GM23338 (cell line): ENCODE measurements around the gene CASP7. TPM values are rescaled to one million over a fixed set of nuclear protein-coding genes. Genes with fewer than 3 reads are reported as not detected.

Experiments
- ATAC-seq: fragments of 200-7000 bp; cut with Tn5 transposase; 3 replicates; pipeline ENCODE4 v1.9.1; 2020
- DNase-seq: peaks from one replicate; pipeline ENCODE4 v3.0.0-alpha.2; 2015; ENCODE audit warnings: low spot score
- H2AFZ ChIP-seq: fragments of 200-600 bp; sonication (generic); 2 replicates; pipeline ENCODE4 v1.8.0; 2016; ENCODE audit warnings: antibody characterized with exemption, mild to moderate bottlenecking, moderate library complexity
- H3F3A ChIP-seq: fragments of 200-600 bp; sonication (generic); replicated peaks from 2 replicates; pipeline ENCODE4 v1.8.0; 2017; ENCODE audit warnings: antibody characterized with exemption, mixed run types, low read depth
- H3K27ac ChIP-seq: fragments of 200-600 bp; sonication (generic); 2 replicates; pipeline ENCODE4 v1.6.1; 2016; ENCODE audit warnings: low read depth
- H3K27me3 ChIP-seq: fragments of 200-600 bp; sonication (generic); 2 replicates; pipeline ENCODE4 v1.8.0; 2016; ENCODE audit warnings: mild to moderate bottlenecking, mixed run types, moderate library complexity; ENCODE audit not compliant: insufficient read depth
- H3K36me3 ChIP-seq: fragments of 200-600 bp; sonication (generic); 2 replicates; pipeline ENCODE4 v1.8.0; 2016; ENCODE audit warnings: mild to moderate bottlenecking; ENCODE audit not compliant: insufficient read depth
- H3K4me1 ChIP-seq: fragments of 200-600 bp; sonication (generic); 2 replicates; pipeline ENCODE4 v1.8.0; 2016; ENCODE audit warnings: mild to moderate bottlenecking, moderate library complexity; ENCODE audit not compliant: insufficient read depth
- H3K4me2 ChIP-seq: fragments of 200-600 bp; sonication (generic); 2 replicates; pipeline ENCODE4 v1.7.1; 2017; ENCODE audit warnings: mixed run types
- H3K4me3 ChIP-seq: fragments of 200-600 bp; sonication (generic); 2 replicates; pipeline ENCODE4 v1.6.1; 2016; ENCODE audit warnings: mixed run types
- H3K79me2 ChIP-seq: fragments of 200-600 bp; sonication (generic); replicated peaks from 2 replicates; pipeline ENCODE4 v1.8.0; 2017; ENCODE audit warnings: mild to moderate bottlenecking; ENCODE audit not compliant: insufficient read depth
- H3K9me2 ChIP-seq: fragments of 200-600 bp; sonication (generic); 2 replicates; pipeline ENCODE4 v1.8.0; 2017; ENCODE audit not compliant: insufficient read depth
- H4K20me1 ChIP-seq: fragments of 200-600 bp; sonication (generic); replicated peaks from 2 replicates; pipeline ENCODE4 v1.8.0; 2017; ENCODE audit warnings: mild to moderate bottlenecking; ENCODE audit not compliant: insufficient read depth
- H3K27ac Mint-ChIP-seq: 2 replicates; pipeline ENCODE4 v1.8.0; 2020; ENCODE audit warnings: inconsistent platforms, mild to moderate bottlenecking, moderate library complexity, mixed read lengths
- H3K27me3 Mint-ChIP-seq: 3 replicates; pipeline ENCODE4 v1.8.0; 2022; ENCODE audit warnings: low read depth, mild to moderate bottlenecking, moderate library complexity, mixed read lengths, inconsistent platforms; ENCODE audit not compliant: insufficient read depth, poor library complexity
- H3K36me3 Mint-ChIP-seq: 3 replicates; pipeline ENCODE4 v1.8.0; 2021; ENCODE audit warnings: low read depth, mild to moderate bottlenecking, inconsistent platforms, moderate library complexity, mixed read lengths
- H3K4me1 Mint-ChIP-seq: 3 replicates; pipeline ENCODE4 v1.8.0; 2020; ENCODE audit warnings: mild to moderate bottlenecking, inconsistent platforms, mixed read lengths
- H3K4me3 Mint-ChIP-seq: 3 replicates; pipeline ENCODE4 v1.8.0; 2021; ENCODE audit warnings: moderate library complexity, mild to moderate bottlenecking, inconsistent platforms, mixed read lengths
- H3K9me3 Mint-ChIP-seq: 3 replicates; pipeline ENCODE4 v1.8.0; 2020; ENCODE audit warnings: moderate library complexity, mild to moderate bottlenecking, inconsistent platforms, mixed read lengths
- CREB1 ChIP-seq: fragments of 250-450 bp; sonication (Bioruptor Pico); IDR thresholded peaks from 2 replicates; pipeline ENCODE4 v1.5.0; 2020; ENCODE audit warnings: low read depth, mild to moderate bottlenecking, moderate library complexity
- CTCF ChIP-seq, 2 experiments: fragments of 200-600 bp in 1 of 2; sonication (generic) in 1 of 2; conservative IDR thresholded peaks; 2 replicates each; pipeline versions ENCODE4 v1.5.1 to v1.6.1; 2016 to 2017; ENCODE audit warnings: antibody characterized with exemption in 2 of 2, low read depth in 2 of 2, mild to moderate bottlenecking in 2 of 2, moderate library complexity in 1 of 2
- ETS1 ChIP-seq: IDR thresholded peaks from 2 replicates; pipeline ENCODE4 v1.6.1; 2016; ENCODE audit warnings: antibody characterized with exemption
- EZH2 ChIP-seq: fragments of 200-600 bp; sonication (generic); IDR thresholded peaks from one replicate; pipeline ENCODE4 v1.8.0; 2017; ENCODE audit warnings: antibody characterized with exemption, mild to moderate bottlenecking, low read depth; ENCODE audit not compliant: unreplicated experiment
- EZH2phosphoT487 ChIP-seq: fragments of 200-600 bp; sonication (generic); IDR thresholded peaks from one replicate; pipeline ENCODE4 v1.8.1; 2018; ENCODE audit warnings: antibody characterized with exemption; ENCODE audit not compliant: unreplicated experiment
- JUNB ChIP-seq: IDR thresholded peaks from one replicate; pipeline ENCODE4 v1.6.1; 2016; ENCODE audit warnings: antibody characterized with exemption; ENCODE audit not compliant: unreplicated experiment
- NANOG ChIP-seq: IDR thresholded peaks from 2 replicates; pipeline ENCODE4 v1.6.1; 2016; ENCODE audit warnings: antibody characterized with exemption, borderline replicate concordance
- POLR2AphosphoS5 ChIP-seq: IDR thresholded peaks from 2 replicates; pipeline ENCODE4 v1.6.1; 2016; ENCODE audit warnings: antibody characterized with exemption, low read depth
- REST ChIP-seq: IDR thresholded peaks from one replicate; pipeline ENCODE4 v1.6.1; 2018; ENCODE audit warnings: antibody characterized with exemption; ENCODE audit not compliant: unreplicated experiment
- STAT1 ChIP-seq: IDR thresholded peaks from one replicate; pipeline ENCODE4 v1.6.1; 2016; ENCODE audit warnings: antibody characterized with exemption; ENCODE audit not compliant: unreplicated experiment
- ZNF114 ChIP-seq: fragments of 250-450 bp; sonication (Bioruptor Pico); IDR thresholded peaks from 2 replicates; pipeline ENCODE4 v1.5.0; 2020; ENCODE audit warnings: mild to moderate bottlenecking, moderate library complexity
- ZNF331 ChIP-seq: fragments of 250-450 bp; sonication (Bioruptor Pico); IDR thresholded peaks from 2 replicates; pipeline ENCODE4 v1.5.0; 2020; ENCODE audit warnings: low read depth, mild to moderate bottlenecking, moderate library complexity
- ZNF462 ChIP-seq: fragments of 250-450 bp; sonication (Bioruptor Pico); IDR thresholded peaks from 2 replicates; pipeline ENCODE4 v1.5.0; 2020; ENCODE audit warnings: mild to moderate bottlenecking, moderate library complexity
- polyA plus RNA-seq: library from polyadenylated mRNA; unstranded; fragments of >200 nt; fragmentation: Nextera tagmentation; extraction: Ambion mirVana; gene quantifications from 2 replicates; pipeline ENCODE4 v1.2.1, GENCODE V29; 2016
- total RNA-seq: library from RNA; depleted of rRNA; stranded (reverse); fragments of >200 nt; shearing (Covaris generic); gene quantifications from 2 replicates; pipeline ENCODE4 v1.2.3, GENCODE V29; 2014

Gene CASP7
- total and polyA plus RNA-seq, 2 experiments from 2014 or later: 2.1 to 7.0 TPM

- peaks cover 10% of the 10 kb centered on the region for H3K27me3 Mint-ChIP-seq
- peaks cover 14% of the 10 kb centered on the region for H3K27me3 ChIP-seq
- peaks cover 10% of the 10 kb centered on the region; the same call in 1 of the 3 replicates for H3K4me1 Mint-ChIP-seq
- no peak overlapping the region for H3K4me2 ChIP-seq
- DNase-seq (no peak), ATAC-seq (no peak)
- peaks cover 8% of the 10 kb centered on the region; the same call in 1 of the 2 replicates for H3K4me1 ChIP-seq
- no peaks in the 10 kb centered on the region for H3K9me2 ChIP-seq
- H2AFZ ChIP-seq: no peak overlapping the region
- H3K27ac ChIP-seq: no peak overlapping the region
- no peaks in the 10 kb centered on the region for H3F3A ChIP-seq
- H3K4me3 Mint-ChIP-seq: no peak overlapping the region
- no peak overlapping the region for H3K27ac Mint-ChIP-seq
- no peaks in the 10 kb centered on the region for H3K36me3 ChIP-seq
- H3K36me3 Mint-ChIP-seq: peaks cover 23% of the 10 kb centered on the region; the same call in 2 of the 3 replicates
- H3K4me3 ChIP-seq: no peak overlapping the region
- peaks cover 9% of the 10 kb centered on the region; the same call in 1 of the 2 replicates for H4K20me1 ChIP-seq
- TF ChIP-seq CTCF (conservative IDR thresholded peaks at IDR 0.05; ENCODE audit: low read depth in 2 of 2) (no peak), ZNF462 (CRISPR knock-in tag) (no peak), ZNF114 (CRISPR knock-in tag) (no peak), NANOG (no peak), JUNB (no peak), POLR2AphosphoS5 (no peak), STAT1 (no peak), EZH2 (no peak), EZH2phosphoT487 (no peak), ZNF331 (no peak), REST (no peak), CREB1 (no peak), ETS1 (no peak)
- peaks cover 21% of the 10 kb centered on the region; the same call in 1 of the 2 replicates for H3K79me2 ChIP-seq
- H3K9me3 Mint-ChIP-seq: peaks cover 9% of the 10 kb centered on the region
Measured at GRCh38 chr10:113683300-113683699, 3.6 kb downstream of the CASP7 start.
